Sciatic nerve (tissue), 2 donors: ENCODE measurements around the gene ZDHHC11. TPM values are rescaled to one million over a fixed set of nuclear protein-coding genes. Genes with fewer than 3 reads are reported as not detected.
"Not testable (repeated sequence)": the region's sequence is repeated elsewhere in the genome, so short reads cannot be mapped to it uniquely, and the experiment has no call there.

Experiments
- ATAC-seq: fragments of 200-7000 bp; cut with Tn5 transposase; one replicate; pipeline ENCODE4 v1.9.1; 2020; ENCODE audit warnings: mild to moderate bottlenecking, moderate library complexity
- DNase-seq: peaks from one replicate; pipeline ENCODE4 v3.0.0-alpha.2; 2020; ENCODE audit warnings: low spot score
- intact Hi-C: fragments of 100-400 bp; cut with DNase I; formaldehyde crosslinking; loops from one replicate; pipeline ENCODE4 v1.14.2; 2022
- total RNA-seq: library from RNA; stranded (reverse); fragmentation: NEBNext Ultra II Directional; extraction: Animal tissue kit (Norgen Biotek cat#: 25700); gene quantifications from one replicate; pipeline ENCODE4 v1.2.1, GENCODE V29; 2021
- donor health status: DM: no; HTN: no; CAD: no.
- donor health status: DM: no; HTN: no; CAD: no.

ZDHHC11 gene
- total RNA-seq, 1 donor from 2014 or later, result 4.9 TPM

GRCh38 chr5:837621-838121 lies 13.1 kb downstream of the ZDHHC11 start:
- intact Hi-C loops, ATAC-seq: not testable (repeated sequence)
- peak; percentile 31 for DNase-seq

- intact Hi-C loops, ATAC-seq, DNase-seq: not testable (repeated sequence)
Observed at GRCh38 chr5:835933-836612, 14.7 kb downstream of the ZDHHC11 start.

- ATAC-seq, DNase-seq, intact Hi-C loops: not testable (repeated sequence)
Observed at GRCh38 chr5:834013-834412, 16.8 kb downstream of the ZDHHC11 start.

- ATAC-seq, intact Hi-C loops, DNase-seq: not testable (repeated sequence)
Observed at GRCh38 chr5:828194-828593, 22.6 kb downstream of the ZDHHC11 start.

- DNase-seq, intact Hi-C loops, ATAC-seq: not testable (repeated sequence)
Observed at GRCh38 chr5:825544-825943, 25.2 kb downstream of the ZDHHC11 start.

- no peak for DNase-seq
- intact Hi-C loops, result no loop called here
- ATAC-seq, result no peak
Observed at GRCh38 chr5:821504-821903, 29.3 kb downstream of the ZDHHC11 start.

GRCh38 chr5:820245-820644 lies 30.5 kb downstream of the ZDHHC11 start:
- ATAC-seq (no peak), DNase-seq (no peak)
- intact Hi-C loops, result no loop called here

GRCh38 chr5:819078-819477 lies 31.7 kb downstream of the ZDHHC11 start:
- DNase-seq (no peak), ATAC-seq (no peak)
- intact Hi-C loops, result no loop called here

- no peak for ATAC-seq
- intact Hi-C loops, result no loop called here
- no peak for DNase-seq
Observed at GRCh38 chr5:816176-816575, 34.6 kb downstream of the ZDHHC11 start.

- DNase-seq, result no peak
- intact Hi-C loops, result no loop called here
- ATAC-seq, result no peak
Observed at GRCh38 chr5:815449-815848, 35.3 kb downstream of the ZDHHC11 start.

- DNase-seq, intact Hi-C loops, ATAC-seq: not testable (repeated sequence)
Observed at GRCh38 chr5:813575-813974, 37.2 kb downstream of the ZDHHC11 start.

GRCh38 chr5:811384-811783 lies 39.4 kb downstream of the ZDHHC11 start:
- DNase-seq, ATAC-seq, intact Hi-C loops: not testable (repeated sequence)

GRCh38 chr5:807719-808514 lies 42.9 kb downstream of the ZDHHC11 start:
- intact Hi-C loops, ATAC-seq, DNase-seq: not testable (repeated sequence)

GRCh38 chr5:801472-801871 lies 49.3 kb downstream of the ZDHHC11 start:
- no peak for DNase-seq
- intact Hi-C loops, result no loop called here
- ATAC-seq, result no peak

- DNase-seq, ATAC-seq, intact Hi-C loops: not testable (repeated sequence)
Observed at GRCh38 chr5:801055-801454, 49.7 kb downstream of the ZDHHC11 start.

GRCh38 chr5:798505-799138 lies 52.2 kb downstream of the ZDHHC11 start:
- ATAC-seq, intact Hi-C loops, DNase-seq: not testable (repeated sequence)

- intact Hi-C loops, ATAC-seq, DNase-seq: not testable (repeated sequence)
Observed at GRCh38 chr5:797986-798385, 52.8 kb downstream of the ZDHHC11 start.

- DNase-seq, intact Hi-C loops, ATAC-seq: not testable (repeated sequence)
Observed at GRCh38 chr5:795873-796272, 54.9 kb downstream of the ZDHHC11 start.

- ATAC-seq, DNase-seq, intact Hi-C loops: not testable (repeated sequence)
Observed at GRCh38 chr5:794948-795347, 55.8 kb downstream of the ZDHHC11 start.
